HepG2 (cell line): ENCODE measurements around the gene CDC37. TPM values are rescaled to one million over a fixed set of nuclear protein-coding genes. Genes with fewer than 3 reads are reported as not detected.

Experiments
- ATF7 ChIP-seq, 2 experiments: fragments of 450-650 bp in 1 of 2; sonication (generic) in 1 of 2; formaldehyde crosslinking in 1 of 2; IDR thresholded peaks; 2 replicates each; pipeline versions ENCODE4 v1.4.0 to v1.6.1; 2016 to 2020; ENCODE audit warnings: antibody characterized with exemption in 1 of 2, mild to moderate bottlenecking in 1 of 2, missing genetic modification reagents in 1 of 2
- CAMTA2 ChIP-seq: sonication (generic); formaldehyde crosslinking; IDR thresholded peaks from 2 replicates; pipeline ENCODE4 v1.4.0; 2020; ENCODE audit warnings: mild to moderate bottlenecking, missing genetic modification reagents, borderline replicate concordance
- CBX1 ChIP-seq: IDR thresholded peaks from one replicate; pipeline ENCODE4 v1.6.1; 2016; ENCODE audit warnings: antibody characterized with exemption, low read depth
- FIP1L1 ChIP-seq: fragments of 200-400 bp; formaldehyde crosslinking; IDR thresholded peaks from 2 replicates; pipeline ENCODE4 v1.6.1; 2018; ENCODE audit warnings: low read depth, mild to moderate bottlenecking, low read length, moderate library complexity, borderline replicate concordance; ENCODE audit not compliant: insufficient read depth
- GFI1 ChIP-seq: sonication (generic); formaldehyde crosslinking; IDR thresholded peaks from 2 replicates; pipeline ENCODE4 v1.5.0; 2020; ENCODE audit warnings: missing genetic modification reagents, mild to moderate bottlenecking, borderline replicate concordance
- MED1 ChIP-seq: sonication (generic); formaldehyde crosslinking; IDR thresholded peaks from 2 replicates; pipeline ENCODE4 v1.4.0; 2020; ENCODE audit warnings: missing genetic modification reagents
- MYNN ChIP-seq: sonication (generic); formaldehyde crosslinking; IDR thresholded peaks from 2 replicates; pipeline ENCODE4 v1.4.0; 2020; ENCODE audit warnings: mild to moderate bottlenecking, low read depth, missing genetic modification reagents
- NFYC ChIP-seq: IDR thresholded peaks from 2 replicates; pipeline ENCODE4 v1.6.1; 2016; ENCODE audit warnings: missing genetic modification reagents, missing compliant biosample characterization
- RBAK ChIP-seq: sonication (generic); formaldehyde crosslinking; IDR thresholded peaks from 2 replicates; pipeline ENCODE4 v1.5.1; 2020; ENCODE audit warnings: mild to moderate bottlenecking, missing genetic modification reagents
- RORA ChIP-seq: sonication (generic); formaldehyde crosslinking; IDR thresholded peaks from 2 replicates; pipeline ENCODE4 v1.5.0; 2020; ENCODE audit warnings: mild to moderate bottlenecking, missing genetic modification reagents, moderate library complexity
- SOX13 ChIP-seq, 3 experiments: fragments of 450-650 bp in 1 of 3; sonication (generic) in 1 of 3; formaldehyde crosslinking in 1 of 3; IDR thresholded peaks in 2 of 3; conservative IDR thresholded peaks in 1 of 3; 2 replicates each; pipeline versions ENCODE4 v1.5.0 to v1.6.1; 2016 to 2020; ENCODE audit warnings: antibody characterized with exemption in 1 of 3, mild to moderate bottlenecking in 1 of 3, missing compliant biosample characterization in 1 of 3, missing genetic modification reagents in 1 of 3, moderate library complexity in 1 of 3
- SP5 ChIP-seq: IDR thresholded peaks from 2 replicates; pipeline ENCODE4 v1.6.1; 2016; ENCODE audit warnings: low read depth, borderline replicate concordance
- SYNCRIP ChIP-seq: fragments of 200-400 bp; formaldehyde crosslinking; IDR thresholded peaks from 2 replicates; pipeline ENCODE4 v1.6.1; 2018; ENCODE audit warnings: mild to moderate bottlenecking, low read depth, low read length; ENCODE audit not compliant: insufficient read depth
- THRA ChIP-seq: sonication (generic); formaldehyde crosslinking; IDR thresholded peaks from 2 replicates; pipeline ENCODE4 v1.4.0; 2020; ENCODE audit warnings: missing genetic modification reagents, borderline replicate concordance
- ZBTB40 ChIP-seq, 2 experiments: fragments of 450-650 bp in 1 of 2; sonication (generic) in 1 of 2; formaldehyde crosslinking in 1 of 2; IDR thresholded peaks; 2 replicates each; pipeline versions ENCODE4 v1.6.1 to v1.8.0; 2016 to 2022; ENCODE audit warnings: antibody characterized with exemption in 1 of 2, mild to moderate bottlenecking in 1 of 2, missing genetic modification reagents in 1 of 2
- ZNF7 ChIP-seq: IDR thresholded peaks from 2 replicates; pipeline ENCODE4 v1.6.1; 2016; ENCODE audit warnings: missing biosample characterization, missing genetic modification reagents
- ZNF772 ChIP-seq: sonication (generic); formaldehyde crosslinking; IDR thresholded peaks from 2 replicates; pipeline ENCODE4 v1.5.0; 2020; ENCODE audit warnings: mild to moderate bottlenecking, missing genetic modification reagents
- polyA plus RNA-seq, 8 experiments: library from polyadenylated mRNA; depleted of rRNA in 3 of 8; stranded (reverse) in 7 of 8; unstranded in 1 of 8; fragments of >200 nt; fragmentation: Illumina TruSeq in 4 of 8; extraction: Trizol in 4 of 8; gene quantifications; 2 replicates each; pipeline versions ENCODE4 v1.2.1 to v1.2.3, GENCODE V29; 2011 to 2016; ENCODE audit warnings: low read depth in 4 of 8, missing spikeins in 1 of 8, mixed read lengths in 1 of 8; ENCODE audit not compliant: insufficient read depth in 1 of 8
- total RNA-seq, 5 experiments: library from RNA; depleted of rRNA; stranded (reverse); fragments of >200 nt; fragmentation: Illumina TruSeq; extraction: Trizol; gene quantifications; 2 replicates each; pipeline ENCODE4 v1.2.3, GENCODE V29; 2016; ENCODE audit warnings: low read depth in 1 of 5

The CDC37 gene
- total and polyA plus RNA-seq, 2 of the 13 experiments (the other 11 are each of a cell fraction or from before 2014, with no cell fraction given): 158 to 177 TPM

DNA sequence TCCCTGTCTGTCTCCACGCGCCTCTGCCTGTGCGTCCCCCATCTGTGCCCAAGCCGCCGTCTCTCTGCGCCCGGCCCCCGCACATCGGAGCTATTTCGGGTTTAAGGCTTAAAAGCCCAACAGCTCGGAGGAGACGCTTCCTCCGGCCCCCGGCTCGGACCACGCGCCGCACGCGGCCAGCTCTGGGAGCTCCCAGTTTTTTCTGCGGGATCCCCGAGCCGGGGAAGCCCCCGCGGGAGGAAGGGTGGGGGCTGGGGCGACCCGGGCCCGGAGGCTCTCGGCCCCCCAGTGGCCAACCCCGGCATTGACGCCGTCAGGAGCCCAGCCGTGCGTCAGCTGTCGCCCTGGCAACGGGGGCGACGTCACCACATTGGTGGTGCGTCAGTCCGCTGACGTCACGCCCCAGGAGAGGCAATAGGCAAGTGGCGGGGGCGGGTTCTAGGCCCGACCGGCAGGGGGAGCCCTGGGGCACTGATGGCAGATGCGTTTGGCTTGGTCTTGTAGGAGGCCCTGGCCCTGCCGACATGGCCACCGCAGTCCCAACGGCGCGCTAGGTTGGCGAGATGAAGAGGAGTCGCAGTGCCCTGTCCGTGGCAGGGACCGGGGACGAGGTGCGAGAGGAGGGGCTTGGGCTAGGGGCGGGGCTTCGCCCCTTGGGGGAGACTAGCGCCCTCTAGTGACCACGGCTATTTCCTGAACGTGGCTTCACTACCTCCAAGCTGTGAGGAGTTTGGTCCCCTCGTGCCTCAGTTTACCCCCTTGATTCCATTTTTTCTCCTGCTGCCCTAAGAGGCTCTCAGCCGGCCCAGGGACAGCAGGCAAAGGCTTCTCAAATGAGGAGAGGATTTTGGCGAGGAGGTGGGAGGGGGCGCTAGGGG is 13.3 kb upstream of the CDC37 start (continued):
- TF ChIP-seq CAMTA2: 0 out of 2 replicates have a peak, but pooled peaks have one; percentile 55
- no peak for TF ChIP-seq CBX1
- TF ChIP-seq ZNF7: no peak
- no peak for TF ChIP-seq MYNN (CRISPR knock-in tag)
- TF ChIP-seq SOX13 (IDR thresholded peaks at IDR 0.05): no peak
- peak in 1 of 2 experiments; percentile 46; a peak in 1 of 4 replicates for TF ChIP-seq SOX13 (CRISPR knock-in tag; conservative IDR thresholded peaks at IDR 0.05 in 1 of 2, IDR thresholded peaks at IDR 0.05 in 1 of 2)
- peak; percentile 56; the same call in 1 of the 2 replicates for TF ChIP-seq SP5 (CRISPR knock-in tag)
- peak; percentile 58 for TF ChIP-seq MED1 (CRISPR knock-in tag)
- TF ChIP-seq RBAK: no peak; the same call in 1 of the 2 replicates
- no peak; the same call in 1 of the 2 replicates for TF ChIP-seq GFI1 (CRISPR knock-in tag)
- TF ChIP-seq ATF7 (IDR thresholded peaks at IDR 0.05): peak; percentile 93
- TF ChIP-seq ATF7 (CRISPR knock-in tag; IDR thresholded peaks at IDR 0.05): peak; percentile 97
- peak; percentile 42; the same call in 1 of the 2 replicates for TF ChIP-seq NFYC (CRISPR knock-in tag)
- TF ChIP-seq SYNCRIP: no peak
- TF ChIP-seq ZNF772 (CRISPR knock-in tag): no peak
- no peak for TF ChIP-seq THRA (CRISPR knock-in tag)
- TF ChIP-seq RORA (CRISPR knock-in tag): no peak
- TF ChIP-seq ZBTB40 (IDR thresholded peaks at IDR 0.05): no peak
- TF ChIP-seq ZBTB40 (CRISPR knock-in tag; IDR thresholded peaks at IDR 0.05): peak; percentile 60; the same call in 1 of the 2 replicates
- no peak for TF ChIP-seq FIP1L1
